GM18909 (cell line): ENCODE results near the gene PGLYRP3.
"Not testable (repeated sequence)": the region's sequence is repeated elsewhere in the genome, so short reads cannot be mapped to it uniquely, and the experiment has no call there.

Source experiments
- ATAC-seq: cut with Tn5 transposase; IDR thresholded peaks from one replicate; pipeline ENCODE4 v1.9.1; 2021; ENCODE audit warnings: mild to moderate bottlenecking; ENCODE audit not compliant: unreplicated experiment, poor library complexity

The PGLYRP3 gene

DNA sequence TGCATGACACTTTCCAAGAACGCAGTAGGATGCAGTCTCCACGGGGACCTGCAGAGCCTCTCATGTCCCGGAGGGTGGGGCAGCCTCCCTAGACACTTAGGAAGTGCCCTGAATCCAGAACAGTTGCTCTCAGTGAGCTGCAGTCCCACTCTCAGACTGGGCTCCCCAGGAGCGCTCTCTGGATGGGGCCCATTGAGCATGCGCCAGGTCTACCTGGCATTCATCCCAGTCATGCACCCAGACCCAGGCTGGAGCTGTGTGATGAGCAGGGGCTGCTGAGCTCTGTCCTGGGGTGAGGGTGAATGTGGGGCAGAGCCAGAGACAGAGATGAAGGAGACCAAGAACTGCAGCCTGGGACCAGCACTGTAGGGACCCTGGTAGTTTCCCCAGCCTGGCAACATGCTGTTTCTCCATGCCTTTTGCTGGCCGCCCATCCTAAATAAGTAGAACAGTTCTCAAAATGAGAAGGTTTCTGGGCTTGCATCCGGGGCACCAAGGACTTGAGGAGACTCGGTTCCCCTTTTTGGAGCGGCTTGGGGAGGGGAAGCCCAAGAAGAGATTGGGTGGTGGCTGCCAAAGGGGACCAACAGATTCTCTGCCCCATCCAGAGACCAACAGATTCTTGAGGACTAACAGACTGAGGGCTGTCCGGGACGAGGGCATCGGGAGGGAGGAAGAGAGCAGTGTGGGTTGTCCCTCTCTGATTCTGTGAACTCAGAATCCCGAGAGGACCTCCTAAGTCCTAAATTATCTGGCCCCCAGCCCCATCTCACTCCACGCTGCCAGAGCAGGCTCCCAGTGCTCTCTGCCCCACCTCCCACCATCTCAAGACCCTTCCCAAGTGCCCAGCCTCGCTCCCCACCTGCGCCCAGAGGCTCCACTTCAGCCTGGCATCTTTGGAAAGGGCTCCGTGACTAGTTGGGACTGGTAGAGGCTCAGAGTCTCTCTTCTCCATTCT, 36.9 kb upstream of the PGLYRP3 start:
- no peak for ATAC-seq

GRCh38 chr1:153348511-153349362, 36.0 kb upstream of the PGLYRP3 start, which contains the start of gene PGLYRP4:
PGLYRP4 (minus strand) TSS chr1:153348841; CDS start chr1:153347932, 909 bp downstream.
- ATAC-seq = no peak

- ATAC-seq = no peak
These were observed 35.1 kb upstream of the PGLYRP3 start for GRCh38 chr1:153347856-153348255.

DNA sequence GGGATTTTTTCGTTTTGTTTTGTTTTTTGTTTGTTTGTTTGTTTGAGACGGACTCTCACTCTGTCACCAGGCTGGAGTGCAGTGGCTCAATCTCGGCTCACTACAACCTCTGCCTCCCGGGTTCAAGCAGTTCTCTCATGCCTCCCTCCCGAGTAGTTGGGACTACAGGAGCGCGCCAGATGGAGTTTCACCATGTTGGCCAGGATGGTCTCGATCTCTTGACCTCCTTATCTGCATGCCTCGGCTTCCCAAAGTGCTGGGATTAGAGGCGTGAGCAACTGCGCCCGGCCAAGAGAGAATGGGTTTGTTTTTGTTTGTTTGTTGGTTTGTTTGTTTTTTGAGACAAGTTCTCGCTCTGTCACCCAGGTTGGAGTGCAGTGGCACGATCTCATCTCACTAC, 34.3 kb upstream of the PGLYRP3 start:
- ATAC-seq = not testable (repeated sequence)

GRCh38 chr1:153346077-153346723, 33.4 kb upstream of the PGLYRP3 start:
- ATAC-seq = no peak

DNA sequence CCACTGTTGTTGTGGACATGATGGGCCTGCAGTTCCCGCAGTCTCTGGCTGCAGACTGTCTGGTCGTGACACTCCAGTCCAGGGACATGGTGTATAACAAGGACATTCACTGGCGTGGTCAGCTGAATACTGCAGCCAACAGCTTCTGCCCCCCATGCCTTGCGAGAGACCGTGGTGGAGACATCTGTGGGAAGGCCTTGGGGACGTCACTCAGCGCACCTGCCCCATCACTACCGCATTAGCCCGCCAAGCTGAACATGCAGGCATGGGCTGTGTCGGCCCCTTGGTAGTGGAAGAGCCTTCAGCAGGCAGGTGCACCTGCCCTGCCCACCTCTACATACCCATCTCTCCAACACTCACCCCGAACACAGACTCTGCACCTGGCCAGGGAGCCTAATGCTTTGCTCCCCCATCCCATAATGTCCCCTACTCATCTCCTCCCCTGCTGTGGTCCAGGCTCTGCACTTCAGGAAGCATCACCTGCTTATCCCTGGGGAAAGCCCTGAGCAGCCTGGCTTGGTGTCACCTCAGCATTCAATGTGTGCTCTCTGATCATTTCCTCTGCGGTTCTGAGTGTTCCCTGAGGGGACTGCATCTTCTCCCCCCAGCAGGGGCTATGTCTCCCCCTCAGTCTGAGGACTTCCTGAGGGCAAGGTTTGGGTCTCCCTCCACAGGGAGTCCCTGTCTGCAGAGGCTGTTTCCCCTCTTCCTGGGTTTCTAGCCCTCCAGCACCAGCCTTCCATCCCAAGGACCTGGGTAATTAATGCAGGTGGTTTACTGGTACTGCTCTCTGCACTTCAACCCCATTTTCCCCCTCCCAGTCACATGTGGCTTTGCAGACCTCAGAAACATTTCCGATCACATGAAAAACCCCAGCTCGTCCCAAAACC, 32.7 kb upstream of the PGLYRP3 start:
- ATAC-seq = no peak

- ATAC-seq = no peak
These were observed 31.9 kb upstream of the PGLYRP3 start for GRCh38 chr1:153344718-153345025.

GRCh38 chr1:153343811-153344717, 31.3 kb upstream of the PGLYRP3 start:
- no peak for ATAC-seq

DNA sequence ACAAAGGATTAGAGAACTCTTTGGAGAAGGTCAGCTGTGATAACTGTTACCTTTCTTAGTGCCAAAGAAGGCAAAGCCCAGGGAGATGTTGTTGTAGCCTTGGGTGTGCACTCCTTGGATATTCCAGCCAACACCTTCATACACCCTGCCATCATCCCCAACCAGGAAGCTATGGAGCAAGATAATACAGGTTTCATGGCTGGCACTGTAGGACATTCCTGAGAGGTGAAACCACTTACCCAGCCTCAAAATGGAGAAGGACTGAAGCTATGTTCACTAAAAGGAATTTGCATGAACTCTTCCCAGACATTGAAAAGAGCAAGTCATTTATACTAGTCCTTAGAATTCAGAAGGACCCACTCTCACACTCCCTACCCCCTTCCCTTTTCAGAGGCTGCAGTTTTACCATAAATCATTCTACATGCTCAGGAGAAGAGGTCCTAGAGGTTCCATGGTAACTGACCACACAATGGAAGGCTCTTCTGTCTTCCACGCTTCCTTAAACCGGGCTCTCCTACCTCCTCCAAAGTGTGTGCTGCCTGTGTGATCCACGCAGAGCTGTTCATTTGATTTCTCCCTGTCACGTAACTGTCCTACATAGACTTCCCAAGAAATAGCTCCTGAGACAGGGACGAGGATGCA, 30.4 kb upstream of the PGLYRP3 start:
- ATAC-seq = no peak

DNA sequence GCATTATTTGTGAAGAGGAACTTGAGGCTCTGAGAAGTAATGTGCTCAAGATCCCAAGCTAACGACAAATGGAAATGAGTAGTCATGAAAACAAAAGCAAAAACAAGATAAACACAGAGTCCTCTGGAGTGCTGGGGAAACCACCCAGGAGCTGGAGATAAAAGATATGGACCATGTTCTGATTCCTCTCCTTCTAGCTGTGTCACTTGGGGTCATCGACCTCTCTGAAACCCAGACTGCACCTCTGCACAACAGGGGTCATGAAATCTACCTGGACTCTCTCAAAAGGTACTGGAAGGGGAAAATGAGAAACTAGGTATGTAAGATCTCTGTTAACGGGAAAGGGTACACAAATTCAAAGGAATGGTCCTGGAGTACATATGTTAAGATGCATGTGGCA, 29.4 kb upstream of the PGLYRP3 start:
- no peak for ATAC-seq

- no peak for ATAC-seq
These were observed 28.7 kb upstream of the PGLYRP3 start for GRCh38 chr1:153341431-153341934.

DNA sequence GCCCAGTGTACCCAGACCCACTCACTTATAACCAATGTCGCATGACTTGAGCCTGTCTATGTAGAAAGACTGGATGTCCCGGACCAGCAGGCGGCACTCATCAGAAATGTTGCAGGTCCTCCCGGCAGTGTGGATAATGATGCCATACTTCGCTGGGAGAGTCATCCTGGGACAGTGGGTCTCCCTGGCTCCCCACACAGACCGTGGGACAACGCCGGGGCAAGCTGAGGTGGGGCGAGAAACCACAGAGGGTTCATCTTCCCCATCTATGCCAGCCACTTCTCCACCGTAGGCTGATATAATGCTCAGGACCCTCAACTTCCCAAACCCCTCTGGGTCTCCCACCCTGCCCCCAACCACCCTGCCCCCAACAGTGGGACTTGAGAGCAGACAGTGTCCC, 27.6 kb upstream of the PGLYRP3 start:
- no peak for ATAC-seq

DNA sequence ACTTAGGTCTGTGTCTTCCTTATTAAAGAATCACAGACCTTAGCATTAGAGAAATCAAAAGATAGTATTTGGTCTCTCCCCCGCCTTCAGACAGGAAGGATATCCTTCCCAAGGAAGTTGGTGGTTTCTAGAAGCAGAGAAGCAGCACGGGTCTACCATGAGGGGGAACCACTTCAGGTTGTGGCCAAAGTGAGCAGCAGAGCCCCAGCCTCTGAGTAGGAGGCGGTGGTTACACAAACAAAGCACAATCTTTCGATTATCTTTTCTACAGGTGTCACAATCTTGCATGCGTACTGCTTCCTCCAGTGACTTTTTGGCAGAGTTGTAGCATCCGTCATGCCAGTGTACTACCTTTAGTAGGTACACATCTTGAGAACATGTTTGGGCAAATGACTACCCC, 27.1 kb upstream of the PGLYRP3 start:
- ATAC-seq = no peak

DNA sequence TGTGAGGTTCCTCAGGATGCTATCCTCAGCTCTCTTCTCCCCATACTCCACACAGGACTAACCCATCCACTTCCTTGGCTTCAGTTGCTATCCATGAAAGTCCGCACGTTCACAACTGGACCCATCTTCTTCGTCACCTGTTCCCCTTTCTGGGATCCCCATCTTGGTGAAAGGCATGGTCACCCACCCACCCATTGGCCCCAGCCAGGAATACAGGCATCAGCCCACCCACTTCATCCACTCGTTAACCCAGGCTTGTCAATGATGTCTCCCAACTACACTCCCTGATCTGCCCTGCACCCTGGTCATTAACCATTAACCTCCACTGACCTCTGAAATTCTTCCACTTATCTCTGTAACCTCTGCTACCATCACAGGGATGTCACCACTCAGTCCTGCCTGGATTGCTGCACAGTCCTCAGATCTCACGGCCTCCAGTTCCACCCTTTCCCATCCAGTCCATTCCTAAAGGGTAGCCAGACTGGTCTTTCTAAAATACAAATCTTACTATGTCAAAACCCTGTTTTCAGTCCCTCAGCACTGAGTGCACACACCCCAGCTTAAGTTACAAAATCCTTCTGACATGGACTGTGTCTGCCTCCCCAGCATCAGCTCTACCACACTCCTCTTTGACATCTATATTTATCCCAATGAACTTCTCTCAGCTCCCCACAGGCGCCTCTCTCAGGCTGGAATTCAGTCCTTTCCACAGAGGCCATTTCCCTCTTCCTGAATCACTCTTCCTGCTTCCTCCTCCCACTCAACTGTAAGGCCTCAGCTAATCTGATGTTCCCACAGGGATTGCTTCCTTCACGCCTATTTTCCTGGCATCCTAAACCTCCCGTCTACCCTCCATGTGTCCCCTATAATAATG, 25.5 kb upstream of the PGLYRP3 start:
- no peak for ATAC-seq

- ATAC-seq = no peak
These were observed 23.9 kb upstream of the PGLYRP3 start for GRCh38 chr1:153336650-153337049.

DNA sequence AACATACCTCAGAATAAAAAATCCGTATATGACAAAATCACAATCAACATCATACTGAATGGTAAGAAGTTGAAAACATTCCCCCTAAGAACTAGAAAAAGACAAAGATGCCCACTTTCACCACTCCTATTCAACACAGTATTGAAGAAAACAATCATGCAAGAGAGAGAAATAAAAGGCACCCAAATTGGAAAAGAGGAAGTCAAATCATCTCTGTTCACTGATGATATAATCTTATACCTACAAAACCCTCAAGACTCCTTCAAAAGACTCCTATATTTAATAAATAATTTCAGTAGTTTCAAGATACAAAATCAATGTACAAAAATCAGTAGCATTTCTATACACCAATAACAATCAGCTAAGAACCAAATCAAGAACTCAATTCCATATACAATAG, 21.1 kb upstream of the PGLYRP3 start:
- no peak for ATAC-seq

- ATAC-seq = no peak
These were observed 12.2 kb upstream of the PGLYRP3 start for GRCh38 chr1:153324912-153325311.
